KOPT-K1 (cell line): Measurements from ENCODE around the gene NANP.
"Not testable (repeated sequence)": the region's sequence is repeated elsewhere in the genome, so short reads cannot be mapped to it uniquely, and the experiment has no call there.

Experiments used
- H3K27ac ChIP-seq: fragments of 200-600 bp; sonication (generic); 2 replicates; pipeline ENCODE4 v1.5.1; 2016; ENCODE audit warnings: antibody characterized with exemption, mild to moderate bottlenecking, low read depth, low read length; ENCODE audit not compliant: poor library complexity, severe bottlenecking
- H3K36me3 ChIP-seq: fragments of 200-600 bp; sonication (generic); 2 replicates; pipeline ENCODE4 v1.5.1; 2017; ENCODE audit warnings: antibody characterized with exemption, mild to moderate bottlenecking, low read length, moderate library complexity; ENCODE audit not compliant: insufficient read depth
- H3K9me3 ChIP-seq: fragments of 200-600 bp; sonication (generic); 2 replicates; pipeline ENCODE4 v1.5.1; 2017; ENCODE audit warnings: antibody characterized with exemption, low read length, mild to moderate bottlenecking; ENCODE audit not compliant: insufficient read depth, poor library complexity, severe bottlenecking

The NANP gene

GRCh38 chr20:25624500-25624939, 706 bp upstream of the NANP start:
- peaks cover 8% of the 10 kb centered on the region for H3K9me3 ChIP-seq
- H3K27ac ChIP-seq, result peak overlapping the region; percentile 79
- H3K36me3 ChIP-seq, result peaks cover 11% of the 10 kb centered on the region

GRCh38 chr20:25623225-25623735, 534 bp downstream of the NANP start:
- Histone ChIP-seq H3K9me3 (peaks cover 4% of the 10 kb centered on the region), H3K27ac (peak overlapping the region; percentile 79), H3K36me3 (peaks cover 11% of the 10 kb centered on the region)

- Histone ChIP-seq H3K9me3 (no peaks in the 10 kb centered on the region), H3K36me3 (peaks cover 11% of the 10 kb centered on the region), H3K27ac (peak overlapping the region; percentile 79)
These were observed 1.2 kb downstream of the NANP start for GRCh38 chr20:25622450-25623224.

- H3K36me3 ChIP-seq, result peaks cover 11% of the 10 kb centered on the region
- H3K9me3 ChIP-seq, result no peaks in the 10 kb centered on the region
- H3K27ac ChIP-seq, result no peak overlapping the region
These were observed 1.8 kb downstream of the NANP start for GRCh38 chr20:25622049-25622448.

GRCh38 chr20:25619514-25619913, 4.3 kb downstream of the NANP start:
- Histone ChIP-seq H3K27ac (no peak overlapping the region), H3K9me3 (no peaks in the 10 kb centered on the region), H3K36me3 (peaks cover 32% of the 10 kb centered on the region)

GRCh38 chr20:25608774-25609173, 15.0 kb downstream of the NANP start:
- peaks cover 24% of the 10 kb centered on the region for H3K36me3 ChIP-seq
- no peaks in the 10 kb centered on the region for H3K9me3 ChIP-seq
- H3K27ac ChIP-seq, result no peak overlapping the region

- H3K27ac ChIP-seq, result no peak overlapping the region
- no peaks in the 10 kb centered on the region for H3K9me3 ChIP-seq
- peaks cover under 1% of the 10 kb centered on the region for H3K36me3 ChIP-seq
These were observed 17.6 kb downstream of the NANP start for GRCh38 chr20:25606094-25606695.

GRCh38 chr20:25605148-25605547, 18.7 kb downstream of the NANP start:
- H3K27ac ChIP-seq, result no peak overlapping the region
- H3K9me3 ChIP-seq, result no peaks in the 10 kb centered on the region
- no peaks in the 10 kb centered on the region; the same call in 1 of the 2 replicates for H3K36me3 ChIP-seq

- Histone ChIP-seq H3K27ac (no peak overlapping the region), H3K36me3 (no peaks in the 10 kb centered on the region; the same call in 1 of the 2 replicates), H3K9me3 (no peaks in the 10 kb centered on the region)
These were observed 19.2 kb downstream of the NANP start for GRCh38 chr20:25604611-25605010.

GRCh38 chr20:25602914-25603309, 20.9 kb downstream of the NANP start:
- H3K9me3 ChIP-seq, H3K27ac ChIP-seq, H3K36me3 ChIP-seq: not testable (repeated sequence)

- not testable (repeated sequence) for H3K36me3 ChIP-seq, H3K27ac ChIP-seq, H3K9me3 ChIP-seq
These were observed 21.5 kb downstream of the NANP start for GRCh38 chr20:25602191-25602913.

GRCh38 chr20:25601659-25602058, 22.2 kb downstream of the NANP start:
- no peaks in the 10 kb centered on the region for H3K9me3 ChIP-seq
- H3K36me3 ChIP-seq, result no peaks in the 10 kb centered on the region
- H3K27ac ChIP-seq, result no peak overlapping the region

- no peaks in the 10 kb centered on the region for H3K36me3 ChIP-seq
- no peaks in the 10 kb centered on the region for H3K9me3 ChIP-seq
- H3K27ac ChIP-seq, result no peak overlapping the region
These were observed 23.2 kb downstream of the NANP start for GRCh38 chr20:25600632-25601031.

- Histone ChIP-seq H3K36me3 (no peaks in the 10 kb centered on the region), H3K9me3 (no peaks in the 10 kb centered on the region), H3K27ac (no peak overlapping the region)
These were observed 31.5 kb downstream of the NANP start for GRCh38 chr20:25592135-25592852.

GRCh38 chr20:25590778-25591177, 33.0 kb downstream of the NANP start:
- H3K27ac ChIP-seq, H3K9me3 ChIP-seq, H3K36me3 ChIP-seq: not testable (repeated sequence)
